Endothelial cell of umbilical vein (primary cell): ENCODE measurements around the gene DOLPP1.

Experiments
- EZH2 ChIP-seq: IDR thresholded peaks from 2 replicates; pipeline ENCODE4 v1.6.1; 2012; ENCODE audit warnings: borderline replicate concordance, low read depth, mild to moderate bottlenecking, moderate library complexity, low read length, inconsistent platforms; ENCODE audit not compliant: severe bottlenecking
- FOS ChIP-seq: IDR thresholded peaks from 2 replicates; pipeline ENCODE4 v1.6.1; 2011; ENCODE audit warnings: mild to moderate bottlenecking, low read length, moderate library complexity, borderline replicate concordance; ENCODE audit not compliant: insufficient read depth
- GATA2 ChIP-seq: IDR thresholded peaks from 2 replicates; pipeline ENCODE4 v1.7.0; 2011; ENCODE audit warnings: low read depth, mild to moderate bottlenecking, moderate library complexity, mixed read lengths, low read length; ENCODE audit not compliant: insufficient read length, insufficient read depth
- MAX ChIP-seq: IDR thresholded peaks from 2 replicates; pipeline ENCODE4 v1.6.1; 2011; ENCODE audit not compliant: insufficient read depth, insufficient read length
- POLR2A ChIP-seq: IDR thresholded peaks from 2 replicates; pipeline ENCODE4 v1.6.1; 2012; ENCODE audit warnings: low read depth, mild to moderate bottlenecking, control low read depth, low read length
- POLR2AphosphoS5 ChIP-seq: IDR thresholded peaks from 2 replicates; pipeline ENCODE4 v1.6.1; 2012; ENCODE audit warnings: low read depth, mild to moderate bottlenecking, control low read depth, low read length, moderate library complexity; ENCODE audit not compliant: insufficient read depth
- TF ChIP-seq, protein P1 (sequence below), 2 donors: IDR thresholded peaks; 1 replicate in 1 of 2; 2 replicates in 1 of 2; pipeline ENCODE4 v1.5.1; 2011; ENCODE audit warnings: low read length in 2 of 2, mild to moderate bottlenecking in 2 of 2, moderate library complexity in 2 of 2, control low read depth in 1 of 2, inconsistent platforms in 1 of 2, low read depth in 1 of 2; ENCODE audit not compliant: insufficient read depth in 1 of 2; ENCODE audit errors: extremely low read depth in 1 of 2

- TF ChIP-seq, protein P1, sequence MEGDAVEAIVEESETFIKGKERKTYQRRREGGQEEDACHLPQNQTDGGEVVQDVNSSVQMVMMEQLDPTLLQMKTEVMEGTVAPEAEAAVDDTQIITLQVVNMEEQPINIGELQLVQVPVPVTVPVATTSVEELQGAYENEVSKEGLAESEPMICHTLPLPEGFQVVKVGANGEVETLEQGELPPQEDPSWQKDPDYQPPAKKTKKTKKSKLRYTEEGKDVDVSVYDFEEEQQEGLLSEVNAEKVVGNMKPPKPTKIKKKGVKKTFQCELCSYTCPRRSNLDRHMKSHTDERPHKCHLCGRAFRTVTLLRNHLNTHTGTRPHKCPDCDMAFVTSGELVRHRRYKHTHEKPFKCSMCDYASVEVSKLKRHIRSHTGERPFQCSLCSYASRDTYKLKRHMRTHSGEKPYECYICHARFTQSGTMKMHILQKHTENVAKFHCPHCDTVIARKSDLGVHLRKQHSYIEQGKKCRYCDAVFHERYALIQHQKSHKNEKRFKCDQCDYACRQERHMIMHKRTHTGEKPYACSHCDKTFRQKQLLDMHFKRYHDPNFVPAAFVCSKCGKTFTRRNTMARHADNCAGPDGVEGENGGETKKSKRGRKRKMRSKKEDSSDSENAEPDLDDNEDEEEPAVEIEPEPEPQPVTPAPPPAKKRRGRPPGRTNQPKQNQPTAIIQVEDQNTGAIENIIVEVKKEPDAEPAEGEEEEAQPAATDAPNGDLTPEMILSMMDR (IDR thresholded peaks at IDR 0.05; ENCODE audit: extremely low read depth in 1 of 2, insufficient read depth in 1 of 2, low read depth in 1 of 2, low read length in 2 of 2) = no peak
- TF ChIP-seq FOS = no peak
- no peak for TF ChIP-seq MAX
- no peak for TF ChIP-seq POLR2A
- no peak for TF ChIP-seq EZH2
- TF ChIP-seq POLR2AphosphoS5 = no peak
- no peak for TF ChIP-seq GATA2
Observed at GRCh38 chr9:129038109-129038852, 42.6 kb upstream of the DOLPP1 start.
